ENCODE measurements around the gene EIF2B2. TPM values are rescaled to one million over a fixed set of nuclear protein-coding genes. Genes with fewer than 3 reads are reported as not detected.

The EIF2B2 gene
- total and polyA plus RNA-seq, 2 experiments from 2014 or later = 39.2 to 40.5 TPM

DNA sequence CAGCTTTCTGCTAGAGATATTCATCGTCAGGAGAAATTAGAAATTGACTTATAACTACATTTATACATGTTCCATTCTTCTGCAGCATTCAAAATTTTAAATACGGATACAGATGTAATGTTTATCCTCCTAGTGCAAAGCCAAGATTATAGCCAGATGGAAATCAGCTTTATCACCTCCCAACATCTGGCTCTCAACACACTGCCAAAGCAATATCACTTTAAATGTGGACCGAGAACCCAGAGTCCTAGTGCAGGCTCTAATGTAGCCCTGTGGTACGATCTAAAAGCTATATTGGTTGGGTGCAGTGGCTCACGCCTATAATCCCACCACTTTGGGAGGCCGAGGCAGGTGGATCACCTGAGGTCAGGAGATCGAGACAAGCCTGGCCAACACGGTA is 42.0 kb downstream of the EIF2B2 start:
- Mint-ChIP-seq H3K4me1 (no peaks in the 10 kb centered on the region), H3K9me3 (no peaks in the 10 kb centered on the region), H3K27ac (no peak overlapping the region), H3K27me3 (ENCODE audit: insufficient read depth, low read depth, poor library complexity) (no peaks in the 10 kb centered on the region), H3K4me3 (no peak overlapping the region), H3K36me3 (ENCODE audit: low read depth) (peaks cover 4% of the 10 kb centered on the region; the same call in 2 of the 3 replicates)
- ATAC-seq (no peak), DNase-seq (ENCODE audit: low spot score) (no peak)
- Histone ChIP-seq H3K4me3 (no peak overlapping the region), H3K36me3 (ENCODE audit: insufficient read depth) (no peaks in the 10 kb centered on the region; the same call in 1 of the 2 replicates), H3K27me3 (ENCODE audit: insufficient read depth) (no peaks in the 10 kb centered on the region), H3K79me2 (replicated peaks; ENCODE audit: insufficient read depth) (0 out of 2 replicates have a peak, but pooled peaks cover 6% of the 10 kb centered on the region), H3F3A (replicated peaks; ENCODE audit: low read depth) (no peaks in the 10 kb centered on the region), H3K9me2 (ENCODE audit: insufficient read depth) (no peaks in the 10 kb centered on the region), H3K4me2 (no peak overlapping the region), H4K20me1 (replicated peaks; ENCODE audit: insufficient read depth) (0 out of 2 replicates have a peak, but pooled peaks cover 6% of the 10 kb centered on the region), H2AFZ (no peak overlapping the region), H3K27ac (ENCODE audit: low read depth) (no peak overlapping the region), H3K4me1 (ENCODE audit: insufficient read depth) (no peaks in the 10 kb centered on the region)
- TF ChIP-seq EZH2phosphoT487 (IDR thresholded peaks at IDR 0.05; ENCODE audit: unreplicated experiment) (no peak), JUNB (IDR thresholded peaks at IDR 0.05; ENCODE audit: unreplicated experiment) (no peak), EZH2 (IDR thresholded peaks at IDR 0.05; ENCODE audit: low read depth, unreplicated experiment) (no peak), STAT1 (IDR thresholded peaks at IDR 0.05; ENCODE audit: unreplicated experiment) (no peak), POLR2AphosphoS5 (IDR thresholded peaks at IDR 0.05; ENCODE audit: low read depth) (no peak), CREB1 (CRISPR knock-in tag; IDR thresholded peaks at IDR 0.05; ENCODE audit: low read depth) (no peak), NANOG (IDR thresholded peaks at IDR 0.05; ENCODE audit: borderline replicate concordance) (no peak), ZNF331 (CRISPR knock-in tag; IDR thresholded peaks at IDR 0.05; ENCODE audit: low read depth) (no peak), ZNF114 (CRISPR knock-in tag; IDR thresholded peaks at IDR 0.05) (no peak)
- TF ChIP-seq, protein P1, sequence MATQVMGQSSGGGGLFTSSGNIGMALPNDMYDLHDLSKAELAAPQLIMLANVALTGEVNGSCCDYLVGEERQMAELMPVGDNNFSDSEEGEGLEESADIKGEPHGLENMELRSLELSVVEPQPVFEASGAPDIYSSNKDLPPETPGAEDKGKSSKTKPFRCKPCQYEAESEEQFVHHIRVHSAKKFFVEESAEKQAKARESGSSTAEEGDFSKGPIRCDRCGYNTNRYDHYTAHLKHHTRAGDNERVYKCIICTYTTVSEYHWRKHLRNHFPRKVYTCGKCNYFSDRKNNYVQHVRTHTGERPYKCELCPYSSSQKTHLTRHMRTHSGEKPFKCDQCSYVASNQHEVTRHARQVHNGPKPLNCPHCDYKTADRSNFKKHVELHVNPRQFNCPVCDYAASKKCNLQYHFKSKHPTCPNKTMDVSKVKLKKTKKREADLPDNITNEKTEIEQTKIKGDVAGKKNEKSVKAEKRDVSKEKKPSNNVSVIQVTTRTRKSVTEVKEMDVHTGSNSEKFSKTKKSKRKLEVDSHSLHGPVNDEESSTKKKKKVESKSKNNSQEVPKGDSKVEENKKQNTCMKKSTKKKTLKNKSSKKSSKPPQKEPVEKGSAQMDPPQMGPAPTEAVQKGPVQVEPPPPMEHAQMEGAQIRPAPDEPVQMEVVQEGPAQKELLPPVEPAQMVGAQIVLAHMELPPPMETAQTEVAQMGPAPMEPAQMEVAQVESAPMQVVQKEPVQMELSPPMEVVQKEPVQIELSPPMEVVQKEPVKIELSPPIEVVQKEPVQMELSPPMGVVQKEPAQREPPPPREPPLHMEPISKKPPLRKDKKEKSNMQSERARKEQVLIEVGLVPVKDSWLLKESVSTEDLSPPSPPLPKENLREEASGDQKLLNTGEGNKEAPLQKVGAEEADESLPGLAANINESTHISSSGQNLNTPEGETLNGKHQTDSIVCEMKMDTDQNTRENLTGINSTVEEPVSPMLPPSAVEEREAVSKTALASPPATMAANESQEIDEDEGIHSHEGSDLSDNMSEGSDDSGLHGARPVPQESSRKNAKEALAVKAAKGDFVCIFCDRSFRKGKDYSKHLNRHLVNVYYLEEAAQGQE (IDR thresholded peaks at IDR 0.05; ENCODE audit: unreplicated experiment) = no peak
- TF ChIP-seq, protein P2, sequence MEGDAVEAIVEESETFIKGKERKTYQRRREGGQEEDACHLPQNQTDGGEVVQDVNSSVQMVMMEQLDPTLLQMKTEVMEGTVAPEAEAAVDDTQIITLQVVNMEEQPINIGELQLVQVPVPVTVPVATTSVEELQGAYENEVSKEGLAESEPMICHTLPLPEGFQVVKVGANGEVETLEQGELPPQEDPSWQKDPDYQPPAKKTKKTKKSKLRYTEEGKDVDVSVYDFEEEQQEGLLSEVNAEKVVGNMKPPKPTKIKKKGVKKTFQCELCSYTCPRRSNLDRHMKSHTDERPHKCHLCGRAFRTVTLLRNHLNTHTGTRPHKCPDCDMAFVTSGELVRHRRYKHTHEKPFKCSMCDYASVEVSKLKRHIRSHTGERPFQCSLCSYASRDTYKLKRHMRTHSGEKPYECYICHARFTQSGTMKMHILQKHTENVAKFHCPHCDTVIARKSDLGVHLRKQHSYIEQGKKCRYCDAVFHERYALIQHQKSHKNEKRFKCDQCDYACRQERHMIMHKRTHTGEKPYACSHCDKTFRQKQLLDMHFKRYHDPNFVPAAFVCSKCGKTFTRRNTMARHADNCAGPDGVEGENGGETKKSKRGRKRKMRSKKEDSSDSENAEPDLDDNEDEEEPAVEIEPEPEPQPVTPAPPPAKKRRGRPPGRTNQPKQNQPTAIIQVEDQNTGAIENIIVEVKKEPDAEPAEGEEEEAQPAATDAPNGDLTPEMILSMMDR (conservative IDR thresholded peaks at IDR 0.05; ENCODE audit: low read depth in 2 of 2) = no peak
- TF ChIP-seq, protein P3, sequence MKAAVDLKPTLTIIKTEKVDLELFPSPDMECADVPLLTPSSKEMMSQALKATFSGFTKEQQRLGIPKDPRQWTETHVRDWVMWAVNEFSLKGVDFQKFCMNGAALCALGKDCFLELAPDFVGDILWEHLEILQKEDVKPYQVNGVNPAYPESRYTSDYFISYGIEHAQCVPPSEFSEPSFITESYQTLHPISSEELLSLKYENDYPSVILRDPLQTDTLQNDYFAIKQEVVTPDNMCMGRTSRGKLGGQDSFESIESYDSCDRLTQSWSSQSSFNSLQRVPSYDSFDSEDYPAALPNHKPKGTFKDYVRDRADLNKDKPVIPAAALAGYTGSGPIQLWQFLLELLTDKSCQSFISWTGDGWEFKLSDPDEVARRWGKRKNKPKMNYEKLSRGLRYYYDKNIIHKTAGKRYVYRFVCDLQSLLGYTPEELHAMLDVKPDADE (IDR thresholded peaks at IDR 0.05) = no peak
- TF ChIP-seq, protein P4, sequence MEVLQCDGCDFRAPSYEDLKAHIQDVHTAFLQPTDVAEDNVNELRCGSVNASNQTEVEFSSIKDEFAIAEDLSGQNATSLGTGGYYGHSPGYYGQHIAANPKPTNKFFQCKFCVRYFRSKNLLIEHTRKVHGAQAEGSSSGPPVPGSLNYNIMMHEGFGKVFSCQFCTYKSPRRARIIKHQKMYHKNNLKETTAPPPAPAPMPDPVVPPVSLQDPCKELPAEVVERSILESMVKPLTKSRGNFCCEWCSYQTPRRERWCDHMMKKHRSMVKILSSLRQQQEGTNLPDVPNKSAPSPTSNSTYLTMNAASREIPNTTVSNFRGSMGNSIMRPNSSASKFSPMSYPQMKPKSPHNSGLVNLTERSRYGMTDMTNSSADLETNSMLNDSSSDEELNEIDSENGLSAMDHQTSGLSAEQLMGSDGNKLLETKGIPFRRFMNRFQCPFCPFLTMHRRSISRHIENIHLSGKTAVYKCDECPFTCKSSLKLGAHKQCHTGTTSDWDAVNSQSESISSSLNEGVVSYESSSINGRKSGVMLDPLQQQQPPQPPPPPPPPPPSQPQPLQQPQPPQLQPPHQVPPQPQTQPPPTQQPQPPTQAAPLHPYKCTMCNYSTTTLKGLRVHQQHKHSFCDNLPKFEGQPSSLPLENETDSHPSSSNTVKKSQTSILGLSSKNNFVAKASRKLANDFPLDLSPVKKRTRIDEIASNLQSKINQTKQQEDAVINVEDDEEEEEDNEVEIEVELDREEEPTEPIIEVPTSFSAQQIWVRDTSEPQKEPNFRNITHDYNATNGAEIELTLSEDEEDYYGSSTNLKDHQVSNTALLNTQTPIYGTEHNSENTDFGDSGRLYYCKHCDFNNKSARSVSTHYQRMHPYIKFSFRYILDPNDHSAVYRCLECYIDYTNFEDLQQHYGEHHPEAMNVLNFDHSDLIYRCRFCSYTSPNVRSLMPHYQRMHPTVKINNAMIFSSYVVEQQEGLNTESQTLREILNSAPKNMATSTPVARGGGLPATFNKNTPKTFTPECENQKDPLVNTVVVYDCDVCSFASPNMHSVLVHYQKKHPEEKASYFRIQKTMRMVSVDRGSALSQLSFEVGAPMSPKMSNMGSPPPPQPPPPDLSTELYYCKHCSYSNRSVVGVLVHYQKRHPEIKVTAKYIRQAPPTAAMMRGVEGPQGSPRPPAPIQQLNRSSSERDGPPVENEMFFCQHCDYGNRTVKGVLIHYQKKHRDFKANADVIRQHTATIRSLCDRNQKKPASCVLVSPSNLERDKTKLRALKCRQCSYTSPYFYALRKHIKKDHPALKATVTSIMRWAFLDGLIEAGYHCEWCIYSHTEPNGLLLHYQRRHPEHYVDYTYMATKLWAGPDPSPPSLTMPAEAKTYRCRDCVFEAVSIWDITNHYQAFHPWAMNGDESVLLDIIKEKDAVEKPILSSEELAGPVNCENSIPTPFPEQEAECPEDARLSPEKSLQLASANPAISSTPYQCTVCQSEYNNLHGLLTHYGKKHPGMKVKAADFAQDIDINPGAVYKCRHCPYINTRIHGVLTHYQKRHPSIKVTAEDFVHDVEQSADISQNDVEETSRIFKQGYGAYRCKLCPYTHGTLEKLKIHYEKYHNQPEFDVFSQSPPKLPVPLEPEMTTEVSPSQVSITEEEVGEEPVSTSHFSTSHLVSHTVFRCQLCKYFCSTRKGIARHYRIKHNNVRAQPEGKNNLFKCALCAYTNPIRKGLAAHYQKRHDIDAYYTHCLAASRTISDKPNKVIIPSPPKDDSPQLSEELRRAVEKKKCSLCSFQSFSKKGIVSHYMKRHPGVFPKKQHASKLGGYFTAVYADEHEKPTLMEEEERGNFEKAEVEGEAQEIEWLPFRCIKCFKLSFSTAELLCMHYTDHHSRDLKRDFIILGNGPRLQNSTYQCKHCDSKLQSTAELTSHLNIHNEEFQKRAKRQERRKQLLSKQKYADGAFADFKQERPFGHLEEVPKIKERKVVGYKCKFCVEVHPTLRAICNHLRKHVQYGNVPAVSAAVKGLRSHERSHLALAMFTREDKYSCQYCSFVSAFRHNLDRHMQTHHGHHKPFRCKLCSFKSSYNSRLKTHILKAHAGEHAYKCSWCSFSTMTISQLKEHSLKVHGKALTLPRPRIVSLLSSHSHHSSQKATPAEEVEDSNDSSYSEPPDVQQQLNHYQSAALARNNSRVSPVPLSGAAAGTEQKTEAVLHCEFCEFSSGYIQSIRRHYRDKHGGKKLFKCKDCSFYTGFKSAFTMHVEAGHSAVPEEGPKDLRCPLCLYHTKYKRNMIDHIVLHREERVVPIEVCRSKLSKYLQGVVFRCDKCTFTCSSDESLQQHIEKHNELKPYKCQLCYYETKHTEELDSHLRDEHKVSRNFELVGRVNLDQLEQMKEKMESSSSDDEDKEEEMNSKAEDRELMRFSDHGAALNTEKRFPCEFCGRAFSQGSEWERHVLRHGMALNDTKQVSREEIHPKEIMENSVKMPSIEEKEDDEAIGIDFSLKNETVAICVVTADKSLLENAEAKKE (CRISPR knock-in tag; IDR thresholded peaks at IDR 0.05) = no peak

All from GM23338 (cell line).